ENCODE data around the gene CORIN. TPM values are rescaled to one million over a fixed set of nuclear protein-coding genes. Genes with fewer than 3 reads are reported as not detected.

Gene CORIN
- total and polyA plus RNA-seq, 2 of the 13 experiments (the other 11 are each of a cell fraction or from before 2014, with no cell fraction given) = 0.84 to 1.2 TPM

- in situ Hi-C loops (cut with HindIII; ENCODE audit: extremely low pct_ligation_motif_present, low pct_unique_long_range_greater_than_20kb) = no loop called here
- ChIA-PET POLR2A (no interaction called here), CTCF (ENCODE audit: low intra/inter-chr PET ratio, low total read pairs) (no interaction called here)
- no peak for FAIRE-seq
- intact Hi-C loops (cut with micrococcal nuclease; ENCODE audit: unreplicated experiment) = no loop called here
- no peak for ATAC-seq
- Histone ChIP-seq H3K4me1 (ENCODE audit: insufficient read depth, low read length) (no peaks in the 10 kb centered on the region), H3K9ac (ENCODE audit: insufficient read depth, low read depth, low read length) (no peak overlapping the region), H3K9me3 (ENCODE audit: low read length) (no peaks in the 10 kb centered on the region), H3K4me2 (ENCODE audit: low read depth, low read length) (no peak overlapping the region), H3K36me3 (replicated peaks in 1 of 2; ENCODE audit: control insufficient read depth in 1 of 2, insufficient read depth in 2 of 2, low read length in 2 of 2) (no peaks in the 10 kb centered on the region), H3K4me3 (replicated peaks in 1 of 3; ENCODE audit: insufficient read depth in 1 of 3, low read depth in 2 of 3, low read length in 3 of 3) (no peak overlapping the region), H3K27ac (ENCODE audit: extremely low read length, insufficient read depth, low read length) (no peak overlapping the region), H2AFZ (ENCODE audit: low read length) (no peak overlapping the region), H4K20me1 (ENCODE audit: insufficient read depth, low read length) (no peaks in the 10 kb centered on the region), H3K27me3 (ENCODE audit: control insufficient read depth in 1 of 2, insufficient read depth in 2 of 2, low read length in 2 of 2) (no peaks in the 10 kb centered on the region; a peak in 1 of 5 replicates), H3K79me2 (ENCODE audit: insufficient read depth, low read length) (no peaks in the 10 kb centered on the region)
- 38% methylated on average over 3 of the region's 3 CpGs for WGBS (ENCODE audit: low lambda C conversion rate)
- DNase-seq (ENCODE audit: low spot score) = no peak
- BruUV-seq (replicated peaks) = no TSS peak
- no peak for TF ChIP-seq TFAP4 (IDR thresholded peaks at IDR 0.05; ENCODE audit: borderline replicate concordance, low read depth)
- no peak for TF ChIP-seq PRPF4 (IDR thresholded peaks at IDR 0.05; ENCODE audit: low read depth, low read length, poor library complexity, severe bottlenecking)
- no peak for TF ChIP-seq ZNF280B (CRISPR knock-in tag; IDR thresholded peaks at IDR 0.05; ENCODE audit: borderline replicate concordance)
- TF ChIP-seq SP2 (CRISPR knock-in tag; IDR thresholded peaks at IDR 0.05) = no peak
- TF ChIP-seq, protein P1, sequence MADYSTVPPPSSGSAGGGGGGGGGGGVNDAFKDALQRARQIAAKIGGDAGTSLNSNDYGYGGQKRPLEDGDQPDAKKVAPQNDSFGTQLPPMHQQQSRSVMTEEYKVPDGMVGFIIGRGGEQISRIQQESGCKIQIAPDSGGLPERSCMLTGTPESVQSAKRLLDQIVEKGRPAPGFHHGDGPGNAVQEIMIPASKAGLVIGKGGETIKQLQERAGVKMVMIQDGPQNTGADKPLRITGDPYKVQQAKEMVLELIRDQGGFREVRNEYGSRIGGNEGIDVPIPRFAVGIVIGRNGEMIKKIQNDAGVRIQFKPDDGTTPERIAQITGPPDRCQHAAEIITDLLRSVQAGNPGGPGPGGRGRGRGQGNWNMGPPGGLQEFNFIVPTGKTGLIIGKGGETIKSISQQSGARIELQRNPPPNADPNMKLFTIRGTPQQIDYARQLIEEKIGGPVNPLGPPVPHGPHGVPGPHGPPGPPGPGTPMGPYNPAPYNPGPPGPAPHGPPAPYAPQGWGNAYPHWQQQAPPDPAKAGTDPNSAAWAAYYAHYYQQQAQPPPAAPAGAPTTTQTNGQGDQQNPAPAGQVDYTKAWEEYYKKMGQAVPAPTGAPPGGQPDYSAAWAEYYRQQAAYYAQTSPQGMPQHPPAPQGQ (CRISPR knock-in tag; IDR thresholded peaks at IDR 0.05; ENCODE audit: borderline replicate concordance) = no peak
- TF ChIP-seq, protein P2, sequence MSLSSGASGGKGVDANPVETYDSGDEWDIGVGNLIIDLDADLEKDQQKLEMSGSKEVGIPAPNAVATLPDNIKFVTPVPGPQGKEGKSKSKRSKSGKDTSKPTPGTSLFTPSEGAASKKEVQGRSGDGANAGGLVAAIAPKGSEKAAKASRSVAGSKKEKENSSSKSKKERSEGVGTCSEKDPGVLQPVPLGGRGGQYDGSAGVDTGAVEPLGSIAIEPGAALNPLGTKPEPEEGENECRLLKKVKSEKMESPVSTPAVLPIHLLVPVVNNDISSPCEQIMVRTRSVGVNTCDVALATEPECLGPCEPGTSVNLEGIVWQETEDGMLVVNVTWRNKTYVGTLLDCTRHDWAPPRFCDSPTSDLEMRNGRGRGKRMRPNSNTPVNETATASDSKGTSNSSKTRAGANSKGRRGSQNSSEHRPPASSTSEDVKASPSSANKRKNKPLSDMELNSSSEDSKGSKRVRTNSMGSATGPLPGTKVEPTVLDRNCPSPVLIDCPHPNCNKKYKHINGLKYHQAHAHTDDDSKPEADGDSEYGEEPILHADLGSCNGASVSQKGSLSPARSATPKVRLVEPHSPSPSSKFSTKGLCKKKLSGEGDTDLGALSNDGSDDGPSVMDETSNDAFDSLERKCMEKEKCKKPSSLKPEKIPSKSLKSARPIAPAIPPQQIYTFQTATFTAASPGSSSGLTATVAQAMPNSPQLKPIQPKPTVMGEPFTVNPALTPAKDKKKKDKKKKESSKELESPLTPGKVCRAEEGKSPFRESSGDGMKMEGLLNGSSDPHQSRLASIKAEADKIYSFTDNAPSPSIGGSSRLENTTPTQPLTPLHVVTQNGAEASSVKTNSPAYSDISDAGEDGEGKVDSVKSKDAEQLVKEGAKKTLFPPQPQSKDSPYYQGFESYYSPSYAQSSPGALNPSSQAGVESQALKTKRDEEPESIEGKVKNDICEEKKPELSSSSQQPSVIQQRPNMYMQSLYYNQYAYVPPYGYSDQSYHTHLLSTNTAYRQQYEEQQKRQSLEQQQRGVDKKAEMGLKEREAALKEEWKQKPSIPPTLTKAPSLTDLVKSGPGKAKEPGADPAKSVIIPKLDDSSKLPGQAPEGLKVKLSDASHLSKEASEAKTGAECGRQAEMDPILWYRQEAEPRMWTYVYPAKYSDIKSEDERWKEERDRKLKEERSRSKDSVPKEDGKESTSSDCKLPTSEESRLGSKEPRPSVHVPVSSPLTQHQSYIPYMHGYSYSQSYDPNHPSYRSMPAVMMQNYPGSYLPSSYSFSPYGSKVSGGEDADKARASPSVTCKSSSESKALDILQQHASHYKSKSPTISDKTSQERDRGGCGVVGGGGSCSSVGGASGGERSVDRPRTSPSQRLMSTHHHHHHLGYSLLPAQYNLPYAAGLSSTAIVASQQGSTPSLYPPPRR (CRISPR knock-in tag; IDR thresholded peaks at IDR 0.05; ENCODE audit: borderline replicate concordance) = no peak
- no peak for TF ChIP-seq MBNL3 (CRISPR knock-in tag; conservative IDR thresholded peaks at IDR 0.05)
- TF ChIP-seq ZNF879 (CRISPR knock-in tag; IDR thresholded peaks at IDR 0.05) = no peak
- no peak for TF ChIP-seq CBX1 (IDR thresholded peaks at IDR 0.05; ENCODE audit: low read depth)
- no peak for TF ChIP-seq SMAD1 (CRISPR knock-in tag; IDR thresholded peaks at IDR 0.05; ENCODE audit: borderline replicate concordance, low read depth)
- no peak for TF ChIP-seq NFRKB (IDR thresholded peaks at IDR 0.05)
- TF ChIP-seq KDM2A (CRISPR knock-in tag; IDR thresholded peaks at IDR 0.05; ENCODE audit: borderline replicate concordance, low read depth) = no peak
Measured at GRCh38 chr4:47651231-47651630, 186.6 kb downstream of the CORIN start.

All from HepG2 (cell line).